NCI-H82 (cell line): Measurements from ENCODE around the gene MAML2.

ENCODE experiments used
- DNase-seq: peaks from one replicate; lab custom pipeline; 2025; lab: John Stamatoyannopoulos, UW

The MAML2 gene

DNA sequence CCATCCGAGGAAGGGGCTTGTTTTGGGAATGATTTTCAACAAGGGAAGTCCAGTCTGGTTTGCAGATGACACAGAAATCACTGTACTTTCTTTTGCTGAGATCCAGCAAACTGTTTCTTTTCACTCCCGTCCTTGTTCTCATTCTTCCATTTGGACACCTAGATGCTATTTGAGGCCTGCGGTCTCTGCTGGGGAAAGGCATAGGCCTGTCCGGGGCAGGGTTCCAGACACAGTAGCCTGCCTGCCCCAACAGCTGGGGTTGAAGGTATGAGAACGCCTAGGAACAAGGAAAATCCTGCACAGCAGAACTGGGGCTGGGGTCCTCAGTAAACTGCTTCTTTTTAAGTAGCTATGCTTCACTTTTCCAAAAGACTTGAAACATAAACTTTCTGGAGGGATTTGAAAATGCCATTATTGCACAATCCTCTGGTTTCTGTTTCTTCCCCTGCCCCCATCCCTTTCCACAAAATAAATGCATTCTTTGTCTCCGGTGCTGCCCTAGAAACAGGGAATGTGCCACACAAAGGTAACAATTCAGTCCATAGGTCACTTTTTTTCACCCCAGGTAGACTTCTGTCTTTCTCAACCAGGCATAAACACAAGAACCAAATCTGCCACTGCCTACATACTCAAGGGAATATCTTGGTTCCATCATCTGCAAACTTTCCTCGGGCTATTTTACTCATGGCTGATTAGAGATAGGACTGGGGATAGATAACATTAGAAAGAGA is 244.3 kb downstream of the MAML2 start:
- no peak for DNase-seq

DNA sequence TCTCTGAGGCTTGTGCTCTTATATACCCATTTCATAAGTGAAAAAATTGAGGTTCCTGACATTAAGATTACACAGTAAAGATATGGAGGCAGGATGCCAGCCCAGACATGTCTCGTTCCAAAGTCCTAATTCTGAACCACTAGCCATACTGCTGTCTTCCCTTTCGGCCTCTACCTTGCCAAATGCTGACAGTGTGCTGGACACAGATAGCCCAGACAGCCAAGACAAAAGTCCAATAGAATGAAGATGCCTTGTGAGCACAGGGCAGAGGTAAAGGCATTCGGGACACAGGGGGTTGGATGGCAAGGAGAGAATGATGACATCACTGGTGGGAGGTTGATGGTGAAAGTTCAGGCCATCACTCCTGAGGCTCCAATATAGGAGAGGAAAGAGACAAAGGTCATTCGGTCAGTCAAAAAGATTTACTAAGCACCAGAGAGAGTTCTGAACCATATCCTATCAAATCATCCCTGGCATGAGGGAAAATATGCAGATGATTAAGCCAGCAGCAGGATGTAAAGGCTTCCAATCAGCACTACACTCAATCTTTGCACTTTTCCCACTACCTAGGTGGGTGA is 245.1 kb downstream of the MAML2 start:
- no peak for DNase-seq

GRCh38 chr11:96096360-96096759 is 246.6 kb downstream of the MAML2 start:
- DNase-seq, result peak; percentile 30

GRCh38 chr11:96095884-96096303 is 247.1 kb downstream of the MAML2 start:
- DNase-seq, result peak; percentile 30

GRCh38 chr11:96094156-96094555 is 248.8 kb downstream of the MAML2 start:
- no peak for DNase-seq

GRCh38 chr11:96092511-96092910 is 250.5 kb downstream of the MAML2 start:
- DNase-seq, result no peak

GRCh38 chr11:96091476-96091875 is 251.5 kb downstream of the MAML2 start:
- peak; percentile 17 for DNase-seq

GRCh38 chr11:96090711-96091110 is 252.3 kb downstream of the MAML2 start:
- DNase-seq, result no peak

- DNase-seq, result no peak
These were observed 254.1 kb downstream of the MAML2 start for GRCh38 chr11:96088914-96089313.

DNA sequence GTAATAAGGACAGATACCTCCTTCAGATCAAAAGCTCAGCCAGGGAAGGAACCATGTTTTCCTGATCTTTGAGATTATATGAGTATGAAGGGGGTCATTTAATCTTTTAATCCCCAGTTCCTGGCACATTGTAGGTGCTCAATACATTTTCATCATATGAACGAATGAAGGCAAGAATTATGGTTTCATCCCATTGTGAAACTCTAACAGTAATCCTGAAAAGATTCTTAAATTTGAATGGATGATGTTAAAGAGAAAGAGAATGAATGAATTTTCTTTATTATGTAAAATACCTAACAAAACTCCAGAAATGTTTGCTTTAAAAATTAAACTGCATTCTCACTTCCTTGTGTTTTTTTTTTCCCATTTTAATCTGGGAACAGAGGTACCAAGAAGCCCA is 256.9 kb downstream of the MAML2 start:
- DNase-seq, result no peak

DNA sequence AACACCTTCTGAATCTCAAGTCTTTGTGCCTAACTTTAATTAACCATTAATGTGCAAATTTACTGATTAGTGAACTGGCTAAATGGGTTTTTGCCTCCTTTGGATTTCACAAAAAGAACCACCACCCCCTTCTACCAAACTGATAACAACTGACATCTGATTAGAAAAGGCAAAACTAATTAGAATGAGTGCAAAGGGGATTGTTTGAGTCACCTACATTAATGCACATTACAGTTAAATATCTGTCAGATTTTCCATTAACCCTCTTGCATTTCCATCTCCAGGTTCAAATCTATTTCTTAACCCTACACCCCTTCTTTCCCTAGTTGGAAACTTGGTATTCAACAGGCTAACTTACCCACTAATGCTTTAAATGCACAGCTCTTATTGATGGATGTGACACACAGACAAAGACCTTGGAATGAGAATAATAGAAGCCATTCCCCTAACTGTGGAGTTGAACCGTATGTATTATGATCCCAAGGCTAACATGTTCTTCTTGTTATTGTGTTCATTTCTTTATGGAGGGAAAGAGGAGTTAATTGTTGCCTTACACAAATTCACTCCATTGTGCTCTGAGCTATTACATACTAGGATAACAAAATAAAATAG is 257.6 kb downstream of the MAML2 start:
- DNase-seq, result no peak

- no peak for DNase-seq
These were observed 258.2 kb downstream of the MAML2 start for GRCh38 chr11:96084610-96085318.

DNA sequence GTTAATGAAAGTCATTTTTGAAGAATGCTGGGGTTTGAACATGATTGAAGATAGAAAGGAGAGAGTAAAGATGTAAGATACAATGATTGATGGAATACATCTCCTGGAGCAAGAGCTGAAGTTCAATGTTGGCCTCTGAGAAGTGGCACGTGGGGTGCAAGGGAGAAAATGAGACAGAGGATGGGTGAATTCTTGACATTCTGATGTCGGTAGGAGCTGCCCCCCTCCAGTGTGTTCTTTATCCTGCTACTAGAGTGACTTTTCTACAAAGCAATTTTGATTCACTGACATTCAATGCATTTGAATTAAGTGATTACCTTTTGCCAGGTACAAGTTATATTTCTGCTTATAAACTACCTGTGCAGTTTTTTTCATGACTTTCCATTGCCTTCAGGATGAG is 260.1 kb downstream of the MAML2 start:
- DNase-seq, result no peak

DNA sequence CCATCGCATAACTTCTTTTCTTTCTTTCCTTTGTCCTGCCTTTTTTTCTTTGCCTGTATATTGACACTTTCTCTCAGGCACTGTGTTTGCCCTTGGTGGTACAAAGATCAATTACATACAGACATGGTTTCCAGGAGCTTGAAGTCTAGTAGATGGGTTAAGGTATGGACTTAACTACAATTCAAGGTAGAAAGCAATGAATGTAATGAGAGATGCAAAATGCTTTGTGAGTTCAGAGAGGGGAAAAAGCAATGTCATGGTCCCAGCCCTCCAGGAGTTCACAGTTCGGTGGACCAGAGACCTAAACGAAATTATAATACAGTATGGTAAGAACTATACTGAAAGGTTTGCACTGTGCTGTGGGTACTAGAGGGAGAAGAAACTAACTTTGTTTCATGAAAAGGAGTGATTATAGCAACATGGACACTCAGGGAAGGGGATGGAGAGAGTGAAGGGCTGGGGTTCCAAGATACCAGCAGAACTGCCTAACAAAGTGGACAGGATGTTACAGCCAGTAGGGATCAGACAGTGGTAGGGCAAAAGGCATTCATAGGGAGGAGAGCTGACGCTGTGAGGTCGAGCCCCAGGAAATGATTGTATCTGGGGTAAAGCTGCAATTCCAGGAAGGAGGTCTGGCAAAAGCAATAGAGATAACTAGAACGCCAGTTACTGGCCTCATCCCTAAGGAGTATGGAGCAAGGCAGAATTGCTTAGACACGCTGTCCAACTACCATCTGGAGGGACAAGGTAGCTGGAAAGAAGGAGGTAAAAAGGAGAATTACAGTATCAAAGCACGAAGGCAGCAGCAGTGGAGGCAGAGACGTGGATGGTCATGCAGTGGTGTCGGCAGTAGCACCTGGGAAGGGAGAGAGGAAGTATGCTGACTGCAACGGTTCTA is 260.7 kb downstream of the MAML2 start:
- DNase-seq, result no peak

DNA sequence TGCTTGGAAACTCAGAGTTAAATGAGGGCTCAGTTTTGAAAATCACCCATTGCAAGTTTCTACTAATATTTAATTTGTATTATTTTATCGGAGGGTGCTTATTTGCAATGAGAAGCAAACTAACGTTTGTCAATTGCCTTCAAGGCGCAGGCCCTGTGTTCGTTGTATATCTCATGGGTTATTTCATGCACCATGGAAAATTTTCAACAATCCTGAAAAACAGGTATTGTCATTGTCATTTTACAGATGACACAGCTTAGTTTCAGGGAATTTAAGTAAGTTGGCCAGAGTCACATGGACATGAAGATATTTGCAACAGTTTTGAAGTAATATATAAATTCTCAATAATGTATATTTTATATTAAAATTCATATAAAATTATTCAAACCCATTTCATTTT is 261.4 kb downstream of the MAML2 start:
- DNase-seq, result no peak

GRCh38 chr11:96079691-96080090 is 263.3 kb downstream of the MAML2 start:
- no peak for DNase-seq

GRCh38 chr11:96075532-96075959 is 267.4 kb downstream of the MAML2 start:
- DNase-seq, result no peak

DNA sequence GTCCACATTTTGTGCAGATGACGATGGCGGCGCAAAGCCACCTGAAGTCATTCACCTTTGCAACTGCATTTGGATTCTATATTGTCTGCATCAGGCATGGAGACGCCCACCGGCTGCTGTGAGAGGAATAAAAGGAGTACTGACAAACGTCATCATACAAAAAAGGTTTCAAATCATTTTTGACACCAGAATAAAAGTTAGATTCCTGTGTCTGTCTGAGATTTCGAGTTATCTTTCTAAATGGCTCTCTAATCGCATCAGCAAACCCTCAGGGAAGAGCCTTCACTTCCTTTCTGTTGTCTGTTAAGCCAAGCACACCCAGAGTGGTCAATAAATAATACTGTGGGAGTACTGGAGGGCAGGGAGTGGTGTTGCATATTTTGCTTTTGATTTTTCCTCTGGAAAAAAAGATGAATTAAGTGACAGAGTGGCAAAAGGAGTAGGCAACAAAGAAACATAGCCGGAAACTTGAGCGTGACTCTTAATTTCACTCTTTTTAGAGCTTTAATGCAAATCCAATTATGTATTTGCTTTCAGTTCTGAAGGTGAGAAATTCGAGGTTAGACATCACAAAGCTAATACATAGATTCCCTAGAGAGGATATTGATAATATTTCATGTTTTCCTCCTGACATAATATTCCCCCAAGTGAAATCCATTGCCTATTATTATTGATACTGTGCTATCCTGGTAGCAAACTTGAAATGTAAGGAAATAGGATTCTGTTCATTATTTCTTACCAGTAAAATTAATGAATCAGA is 268.3 kb downstream of the MAML2 start:
- peak; percentile 19 for DNase-seq

DNA sequence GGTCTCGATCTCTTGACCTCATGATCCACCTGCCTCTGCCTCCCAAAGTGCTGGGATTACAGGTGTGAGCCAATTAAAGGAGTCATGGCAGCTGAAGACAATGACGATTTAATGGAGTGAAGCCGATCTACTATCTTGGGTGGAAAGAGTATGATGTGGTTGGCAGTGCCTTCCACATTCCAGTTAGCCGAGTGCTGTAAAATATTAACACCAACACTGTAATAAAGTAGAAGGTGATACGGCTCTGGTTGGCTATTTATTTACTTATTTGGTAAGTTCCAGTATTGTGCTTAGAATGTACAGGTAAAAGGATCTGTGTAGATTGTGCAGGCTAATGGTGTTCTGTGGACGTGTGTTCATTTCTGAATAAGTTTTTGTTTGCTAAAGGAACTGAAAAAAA is 269.5 kb downstream of the MAML2 start:
- DNase-seq, result no peak

- DNase-seq, result no peak
These were observed 270.4 kb downstream of the MAML2 start for GRCh38 chr11:96072592-96072991.

GRCh38 chr11:96070453-96070852 is 272.5 kb downstream of the MAML2 start:
- DNase-seq, result no peak
